ENCODE measurements around the gene R3HDM2. TPM values are rescaled to one million over a fixed set of nuclear protein-coding genes. Genes with fewer than 3 reads are reported as not detected.

Gene R3HDM2
- total and polyA plus RNA-seq, 2 donors from 2014 or later, result 16.5 to 67.3 TPM

DNA sequence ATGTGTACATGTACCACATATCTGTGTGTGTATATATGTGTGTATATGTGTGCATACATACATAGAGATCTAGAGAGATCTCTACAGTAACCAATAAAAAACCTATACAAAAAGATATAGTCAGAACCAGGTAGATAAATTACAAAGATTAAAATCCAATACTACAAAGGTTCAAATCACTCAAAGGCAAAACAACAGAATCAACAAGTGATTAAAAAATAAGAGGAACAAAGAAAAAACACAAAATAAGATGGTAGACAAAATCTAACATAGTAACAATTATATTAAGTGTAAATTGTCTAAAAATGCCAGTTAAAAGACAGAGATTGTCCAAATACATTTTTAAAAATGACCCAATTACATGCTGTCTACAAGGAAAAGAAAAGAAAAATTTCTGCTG, 83.6 kb downstream of the R3HDM2 start:
- TF ChIP-seq, protein P1, sequence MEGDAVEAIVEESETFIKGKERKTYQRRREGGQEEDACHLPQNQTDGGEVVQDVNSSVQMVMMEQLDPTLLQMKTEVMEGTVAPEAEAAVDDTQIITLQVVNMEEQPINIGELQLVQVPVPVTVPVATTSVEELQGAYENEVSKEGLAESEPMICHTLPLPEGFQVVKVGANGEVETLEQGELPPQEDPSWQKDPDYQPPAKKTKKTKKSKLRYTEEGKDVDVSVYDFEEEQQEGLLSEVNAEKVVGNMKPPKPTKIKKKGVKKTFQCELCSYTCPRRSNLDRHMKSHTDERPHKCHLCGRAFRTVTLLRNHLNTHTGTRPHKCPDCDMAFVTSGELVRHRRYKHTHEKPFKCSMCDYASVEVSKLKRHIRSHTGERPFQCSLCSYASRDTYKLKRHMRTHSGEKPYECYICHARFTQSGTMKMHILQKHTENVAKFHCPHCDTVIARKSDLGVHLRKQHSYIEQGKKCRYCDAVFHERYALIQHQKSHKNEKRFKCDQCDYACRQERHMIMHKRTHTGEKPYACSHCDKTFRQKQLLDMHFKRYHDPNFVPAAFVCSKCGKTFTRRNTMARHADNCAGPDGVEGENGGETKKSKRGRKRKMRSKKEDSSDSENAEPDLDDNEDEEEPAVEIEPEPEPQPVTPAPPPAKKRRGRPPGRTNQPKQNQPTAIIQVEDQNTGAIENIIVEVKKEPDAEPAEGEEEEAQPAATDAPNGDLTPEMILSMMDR (IDR thresholded peaks at IDR 0.05; ENCODE audit: borderline replicate concordance, extremely low read depth, insufficient read depth), result no peak
- FAIRE-seq (no peak), DNase-seq (no peak)
- Histone ChIP-seq H3K9me3 (ENCODE audit: control insufficient read depth in 2 of 3, insufficient read depth in 1 of 3, low read length in 3 of 3) (no peaks in the 10 kb centered on the region), H3K27ac (ENCODE audit: low read depth in 2 of 2, low read length in 2 of 2) (no peak overlapping the region), H3K4me1 (ENCODE audit: control insufficient read depth in 2 of 3, insufficient read depth in 2 of 3, low read depth in 1 of 3, low read length in 3 of 3) (peaks cover 0 to 1% (median 0%) of the 10 kb centered on the region in 3 donors), H3K9ac (ENCODE audit: low read length in 3 of 3) (no peak overlapping the region), H3K36me3 (ENCODE audit: control insufficient read depth in 2 of 3, insufficient read depth in 3 of 3, low read length in 3 of 3) (no peaks in the 10 kb centered on the region), H3K27me3 (ENCODE audit: control insufficient read depth, insufficient read depth, low read length) (no peaks in the 10 kb centered on the region), H3K4me3 (ENCODE audit: low read length in 3 of 3) (no peak overlapping the region)
- intact Hi-C loops (cut with DNase I), result no loop called here

DNA sequence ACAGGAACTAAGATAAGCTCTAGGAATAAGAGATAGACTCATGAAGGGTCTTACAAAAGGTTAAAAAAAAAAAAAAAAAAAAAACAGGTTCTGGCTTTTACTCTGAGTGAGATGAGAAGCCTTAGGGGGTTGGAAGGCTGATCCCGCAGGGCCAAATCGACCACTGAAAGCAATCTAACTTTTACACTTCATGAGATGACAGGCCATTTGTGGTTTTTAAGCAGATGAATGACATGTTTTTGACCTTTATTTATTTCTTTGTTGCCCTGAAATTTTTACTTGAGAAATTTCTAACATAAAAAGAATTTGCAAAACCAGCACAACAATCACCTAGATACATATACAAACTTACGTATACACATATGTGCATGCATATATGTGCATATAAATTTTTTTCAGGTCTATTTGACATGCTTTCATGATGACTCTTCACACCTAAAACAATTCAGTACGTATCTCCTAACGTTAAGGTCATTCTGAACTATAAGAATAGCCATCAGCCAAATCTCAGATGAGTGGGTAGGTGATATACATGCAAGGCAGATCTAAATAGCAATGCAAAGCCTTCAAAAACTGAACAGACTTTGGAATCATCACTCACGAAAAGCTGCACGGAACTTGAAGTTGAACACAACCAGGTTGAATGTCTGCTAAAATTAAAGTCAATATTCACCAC, 87.0 kb downstream of the R3HDM2 start:
- no peaks in the 10 kb centered on the region for H3K36me3 ChIP-seq (ENCODE audit: control insufficient read depth in 2 of 3, insufficient read depth in 3 of 3, low read length in 3 of 3)
- intact Hi-C loops (cut with DNase I), result no loop called here
- H3K4me1 ChIP-seq (ENCODE audit: control insufficient read depth in 2 of 3, insufficient read depth in 2 of 3, low read depth in 1 of 3, low read length in 3 of 3), result peaks cover 2 to 7% (median 5%) of the 10 kb centered on the region in 3 donors
- H3K9me3 ChIP-seq (ENCODE audit: control insufficient read depth in 2 of 3, insufficient read depth in 1 of 3, low read length in 3 of 3), result no peaks in the 10 kb centered on the region
- FAIRE-seq (no peak), DNase-seq (no peak)
- no peaks in the 10 kb centered on the region for H3K27me3 ChIP-seq (ENCODE audit: control insufficient read depth, insufficient read depth, low read length)
- no peak overlapping the region for H3K9ac ChIP-seq (ENCODE audit: low read length in 3 of 3)
- no peak overlapping the region for H3K27ac ChIP-seq (ENCODE audit: low read depth in 2 of 2, low read length in 2 of 2)
- no peak overlapping the region for H3K4me3 ChIP-seq (ENCODE audit: low read length in 3 of 3)
- TF ChIP-seq, protein P1 (IDR thresholded peaks at IDR 0.05; ENCODE audit: borderline replicate concordance, extremely low read depth, insufficient read depth), result no peak

DNA sequence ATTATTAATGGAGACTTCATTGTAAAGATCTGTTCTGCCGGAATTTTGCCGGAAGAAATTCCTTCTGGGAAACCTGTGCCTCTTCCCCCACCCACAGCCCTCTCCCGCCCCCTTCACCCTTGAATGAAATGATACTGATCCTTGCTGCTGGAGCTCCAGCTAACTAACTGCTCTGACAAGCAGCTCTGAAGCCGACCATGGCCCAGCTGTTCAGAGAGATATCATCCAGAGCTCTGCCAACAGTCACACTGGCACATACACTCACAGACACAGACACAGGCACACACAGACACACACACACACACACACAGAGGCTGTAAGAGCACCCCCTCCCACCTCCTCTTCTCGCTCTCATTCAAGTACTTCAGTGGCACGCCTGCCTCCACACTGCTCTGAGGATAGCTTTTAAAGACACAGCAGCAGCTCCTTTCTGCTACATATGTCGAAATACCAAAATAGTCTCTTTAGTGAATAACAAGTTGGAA, 88.6 kb downstream of the R3HDM2 start:
- no peak for FAIRE-seq
- H3K27me3 ChIP-seq (ENCODE audit: control insufficient read depth, insufficient read depth, low read length), result no peaks in the 10 kb centered on the region
- intact Hi-C loops (cut with DNase I), result no loop called here
- peaks cover 2 to 7% (median 5%) of the 10 kb centered on the region in 3 donors for H3K4me1 ChIP-seq (ENCODE audit: control insufficient read depth in 2 of 3, insufficient read depth in 2 of 3, low read depth in 1 of 3, low read length in 3 of 3)
- TF ChIP-seq, protein P1 (IDR thresholded peaks at IDR 0.05; ENCODE audit: borderline replicate concordance, extremely low read depth, insufficient read depth), result no peak
- H3K4me3 ChIP-seq (ENCODE audit: low read length in 3 of 3), result no peak overlapping the region
- H3K9ac ChIP-seq (ENCODE audit: low read length in 3 of 3), result no peak overlapping the region
- DNase-seq, result peak in 4 of 5 donors; percentile 44 to 59 (median 56)
- H3K36me3 ChIP-seq (ENCODE audit: control insufficient read depth in 2 of 3, insufficient read depth in 3 of 3, low read length in 3 of 3), result no peaks in the 10 kb centered on the region
- H3K27ac ChIP-seq (ENCODE audit: low read depth in 2 of 2, low read length in 2 of 2), result no peak overlapping the region
- H3K9me3 ChIP-seq (ENCODE audit: control insufficient read depth in 2 of 3, insufficient read depth in 1 of 3, low read length in 3 of 3), result no peaks in the 10 kb centered on the region
